GM12878 (cell line): ENCODE data around the gene CCDC187. TPM values are rescaled to one million over a fixed set of nuclear protein-coding genes. Genes with fewer than 3 reads are reported as not detected.

ENCODE experiments used
- ATAC-seq: fragments of 200-7000 bp; cut with Tn5 transposase; 3 replicates; pipeline ENCODE4 v1.9.1; 2020; ENCODE audit warnings: mild to moderate bottlenecking, moderate library complexity
- BruUV-seq: library from RNA; stranded (reverse); fragments of 400-500 nt; replicated peaks from 2 replicates; lab custom pipeline; 2021; lab: Mats Ljungman, UMichigan
- CTCF ChIA-PET: fragments of 300-600 bp; sonication (Branson Sonifier 250); formaldehyde crosslinking; extraction: SDS; loops from one replicate; lab custom pipeline; 2021; ENCODE audit warnings: inconsistent platforms; lab: Yijun Ruan, JAX
- POLR2A ChIA-PET: fragments of 350-600 bp; formaldehyde crosslinking; extraction: SDS; loops from one replicate; lab custom pipeline; 2021; ENCODE audit warnings: inconsistent platforms; lab: Charles Lee
- RAD21 ChIA-PET: fragments of 300-600 bp; sonication (Branson Sonifier 250); formaldehyde crosslinking; loops from one replicate; lab custom pipeline; 2023; ENCODE audit warnings: antibody characterized with exemption; ENCODE audit not compliant: unreplicated experiment; lab: Charles Lee
- SMC1A ChIA-PET: fragments of 300-600 bp; sonication (Branson Sonifier 250); formaldehyde crosslinking; loops from one replicate; lab custom pipeline; 2023; ENCODE audit not compliant: unreplicated experiment, uncharacterized antibody; lab: Charles Lee
- DNase-seq: peaks from one replicate; pipeline ENCODE4 v3.0.0-alpha.2; 2011; ENCODE audit warnings: low read depth, low spot score
- FAIRE-seq: peaks from 3 replicates; lab custom pipeline; 2011; peaks lifted over from hg19 to GRCh38; lab: Jason Lieb, UNC
- H2AFZ ChIP-seq: 2 replicates; pipeline ENCODE4 v1.6.0; 2011; ENCODE audit warnings: low read depth, low read length, control low read depth; ENCODE audit not compliant: control insufficient read depth
- H3K27ac ChIP-seq: 2 replicates; pipeline ENCODE4 v1.5.1; 2011; ENCODE audit warnings: control low read depth; ENCODE audit not compliant: control insufficient read depth, insufficient read depth
- H3K27me3 ChIP-seq, 2 experiments: replicated peaks in 1 of 2; 2 replicates each; pipeline versions ENCODE4 v1.6.0 to v1.6.1; 2011; ENCODE audit warnings: low read length in 1 of 2; ENCODE audit not compliant: control insufficient read depth in 2 of 2, insufficient read depth in 2 of 2
- H3K36me3 ChIP-seq, 2 experiments: 2 replicates each; pipeline ENCODE4 v1.5.1; 2011; ENCODE audit warnings: low read length in 1 of 2; ENCODE audit not compliant: control insufficient read depth in 2 of 2, insufficient read depth in 2 of 2
- H3K4me1 ChIP-seq: 2 replicates; pipeline ENCODE4 v1.6.1; 2011; ENCODE audit warnings: mild to moderate bottlenecking, low read length, moderate library complexity, mixed read lengths; ENCODE audit not compliant: control insufficient read depth, insufficient read depth
- H3K4me2 ChIP-seq: 2 replicates; pipeline ENCODE4 v1.6.0; 2011; ENCODE audit warnings: control low read depth; ENCODE audit not compliant: control insufficient read depth, insufficient read depth
- H3K4me3 ChIP-seq: fragments of 200-600 bp; sonication (generic); 2 replicates; pipeline ENCODE4 v1.5.1; 2016
- H3K79me2 ChIP-seq: 2 replicates; pipeline ENCODE4 v1.6.0; 2011; ENCODE audit warnings: low read length; ENCODE audit not compliant: control insufficient read depth, insufficient read depth
- H3K9ac ChIP-seq: 2 replicates; pipeline ENCODE4 v1.8.0; 2011; ENCODE audit warnings: low read length, control low read depth, mixed read lengths; ENCODE audit not compliant: control insufficient read depth, insufficient read depth
- H3K9me3 ChIP-seq: replicated peaks from 3 replicates; pipeline ENCODE4 v1.5.1; 2011; ENCODE audit warnings: mild to moderate bottlenecking, low read length; ENCODE audit not compliant: control insufficient read depth, insufficient read depth
- H4K20me1 ChIP-seq: 2 replicates; pipeline ENCODE4 v1.6.0; 2011; ENCODE audit not compliant: control insufficient read depth, insufficient read depth
- EZH2 ChIP-seq: IDR thresholded peaks from 2 replicates; pipeline ENCODE4 v1.6.1; 2012; ENCODE audit warnings: low read depth, mild to moderate bottlenecking, control low read depth, inconsistent platforms, low read length, borderline replicate concordance; ENCODE audit not compliant: control insufficient read depth
- KAT2A ChIP-seq: conservative IDR thresholded peaks from 2 replicates; pipeline ENCODE4 v1.6.1; 2011; ENCODE audit warnings: low read depth, low read length; ENCODE audit not compliant: control insufficient read depth
- MEF2A ChIP-seq: IDR thresholded peaks from 2 replicates; pipeline ENCODE4 v1.6.1; 2011; ENCODE audit warnings: low read depth, mild to moderate bottlenecking, low read length, moderate library complexity; ENCODE audit not compliant: insufficient read depth
- MYB ChIP-seq: fragments of 150-350 bp; IDR thresholded peaks from 2 replicates; pipeline ENCODE4 v1.6.1; 2014; ENCODE audit warnings: mild to moderate bottlenecking, low read depth, low read length, borderline replicate concordance
- PAX8 ChIP-seq: fragments of 450-650 bp; IDR thresholded peaks from 2 replicates; pipeline ENCODE4 v1.6.1; 2017; ENCODE audit warnings: mild to moderate bottlenecking, moderate library complexity
- POLR2A ChIP-seq: IDR thresholded peaks from 2 replicates; pipeline ENCODE4 v1.6.1; 2011; ENCODE audit warnings: low read depth, mild to moderate bottlenecking, low read length
- POLR2AphosphoS2 ChIP-seq: IDR thresholded peaks from 2 replicates; pipeline ENCODE4 v1.6.1; 2011; ENCODE audit warnings: low read depth, mild to moderate bottlenecking, low read length, improper control_type of control experiment, moderate library complexity
- POLR2AphosphoS5 ChIP-seq: IDR thresholded peaks from 2 replicates; pipeline ENCODE4 v1.6.1; 2011; ENCODE audit warnings: mild to moderate bottlenecking, low read length, inconsistent platforms
- RAD21 ChIP-seq: IDR thresholded peaks from 2 replicates; pipeline ENCODE4 v1.6.1; 2011; ENCODE audit warnings: mild to moderate bottlenecking, low read depth, low read length, moderate library complexity; ENCODE audit not compliant: insufficient read depth
- RUNX3 ChIP-seq: IDR thresholded peaks from 2 replicates; pipeline ENCODE4 v1.6.1; 2012; ENCODE audit warnings: low read length, inconsistent platforms
- WGBS: methylation state at CpG from one replicate; pipeline ENCODE4 v1.1.6; 2016; ENCODE audit warnings: low lambda C conversion rate; ENCODE audit not compliant: insufficient replicate concordance, insufficient coverage; ENCODE audit errors: missing lambda C conversion rate; 5-methylcytosine and 5-hydroxymethylcytosine counted together
- in situ Hi-C: fragments of 300-500 bp; cut with MboI; formaldehyde crosslinking; loops from 9 replicates; pipeline ENCODE4 v1.14.3; 2018; ENCODE audit warnings: mixed read lengths
- intact Hi-C: fragments of 100-400 bp; cut with micrococcal nuclease; formaldehyde crosslinking; loops from one replicate; pipeline ENCODE4 v1.14.2; 2022; ENCODE audit not compliant: unreplicated experiment
- polyA plus RNA-seq, 11 experiments: library from polyadenylated mRNA; depleted of rRNA in 4 of 11; unstranded in 6 of 11; stranded (reverse) in 5 of 11; fragments of >200 nt; fragmentation: Nextera tagmentation in 4 of 11; fragmentation: Illumina TruSeq in 1 of 11; extraction: Ambion mirVana in 4 of 11; extraction: Trizol in 1 of 11; gene quantifications; 1 replicate in 1 of 11; 2 replicates in 10 of 11; pipeline versions ENCODE4 v1.2.1 to v1.2.3, GENCODE V29; 2011 to 2016; ENCODE audit warnings: inconsistent platforms in 2 of 11, missing spikeins in 2 of 11, low read depth in 1 of 11
- total RNA-seq, 4 experiments: library from RNA; depleted of rRNA in 3 of 4; stranded (reverse); fragments of >200 nt in 3 of 4; fragmentation: Illumina TruSeq in 1 of 4; extraction: Trizol in 1 of 4; gene quantifications; 2 replicates each; pipeline versions ENCODE4 v1.2.1 to v1.2.3, GENCODE V29; 2013 to 2021
- TF ChIP-seq, protein P1 (sequence below): IDR thresholded peaks from 2 replicates; pipeline ENCODE4 v1.6.1; 2012; ENCODE audit warnings: low read depth, low read length, improper control_type of control experiment
- TF ChIP-seq, protein P2 (sequence below): fragments of 150-350 bp; IDR thresholded peaks from 2 replicates; pipeline ENCODE4 v1.6.1; 2016; ENCODE audit warnings: low read depth, low read length

Gene CCDC187
- total and polyA plus RNA-seq, 10 of the 15 experiments (the other 5 are each of a cell fraction or from before 2014, with no cell fraction given) = 0.04 to 0.23 (median 0.04) TPM; not detected in 7

DNA sequence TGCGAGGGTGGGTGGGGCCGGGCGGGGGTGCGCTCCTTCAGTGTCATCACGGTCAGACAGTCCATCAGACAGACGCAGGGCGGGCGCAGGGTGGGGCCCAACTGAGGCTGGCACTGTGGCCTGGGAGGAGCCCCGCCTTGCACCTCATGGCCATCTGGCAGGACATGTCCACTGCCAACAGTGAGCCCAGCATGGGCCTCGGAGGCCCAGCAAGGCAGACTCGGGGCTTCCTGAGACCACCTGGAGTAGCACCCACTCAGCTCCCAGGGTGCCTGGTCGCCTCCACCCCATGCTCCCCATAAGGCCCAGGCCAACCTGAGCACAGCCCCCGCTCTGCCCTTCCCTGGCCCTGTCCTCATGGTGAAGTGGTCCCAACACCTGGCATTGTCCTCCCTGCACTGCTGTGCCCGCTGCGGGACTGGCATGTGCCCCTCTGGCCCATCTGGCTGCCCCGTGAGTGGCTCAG, 14.9 kb upstream of the CCDC187 start:
- DNase-seq = no peak
- peaks cover 10% of the 10 kb centered on the region; the same call in 2 of the 3 replicates for H3K9me3 ChIP-seq
- no peaks in the 10 kb centered on the region for H4K20me1 ChIP-seq
- no peak for FAIRE-seq
- RAD21 ChIA-PET = no interaction called here
- H3K9ac ChIP-seq = no peak overlapping the region
- POLR2A ChIA-PET = no interaction called here
- H3K4me3 ChIP-seq = no peak overlapping the region
- ATAC-seq = no peak
- H3K27ac ChIP-seq = no peak overlapping the region
- TF ChIP-seq PAX8 (no peak), RUNX3 (no peak), RAD21 (no peak), KAT2A (no peak), POLR2A (no peak), MEF2A (no peak)
- TF ChIP-seq, protein P1, sequence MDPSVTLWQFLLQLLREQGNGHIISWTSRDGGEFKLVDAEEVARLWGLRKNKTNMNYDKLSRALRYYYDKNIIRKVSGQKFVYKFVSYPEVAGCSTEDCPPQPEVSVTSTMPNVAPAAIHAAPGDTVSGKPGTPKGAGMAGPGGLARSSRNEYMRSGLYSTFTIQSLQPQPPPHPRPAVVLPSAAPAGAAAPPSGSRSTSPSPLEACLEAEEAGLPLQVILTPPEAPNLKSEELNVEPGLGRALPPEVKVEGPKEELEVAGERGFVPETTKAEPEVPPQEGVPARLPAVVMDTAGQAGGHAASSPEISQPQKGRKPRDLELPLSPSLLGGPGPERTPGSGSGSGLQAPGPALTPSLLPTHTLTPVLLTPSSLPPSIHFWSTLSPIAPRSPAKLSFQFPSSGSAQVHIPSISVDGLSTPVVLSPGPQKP = no peak
- TF ChIP-seq, all 136 proteins: peak for 0
- no peak overlapping the region for H2AFZ ChIP-seq
- peaks cover 4 to 7% of the 10 kb centered on the region in 2 experiments for H3K27me3 ChIP-seq
- ChIA-PET CTCF (no interaction called here), SMC1A (no interaction called here)
- 3% methylated on average over 14 of the region's 16 CpGs for WGBS
- H3K36me3 ChIP-seq = no peaks in the 10 kb centered on the region
- intact Hi-C loops (no loop called here), in situ Hi-C loops (no loop called here)
- no TSS peak for BruUV-seq
- no peak overlapping the region for H3K4me2 ChIP-seq
- no peaks in the 10 kb centered on the region for H3K79me2 ChIP-seq
- no peaks in the 10 kb centered on the region for H3K4me1 ChIP-seq

DNA sequence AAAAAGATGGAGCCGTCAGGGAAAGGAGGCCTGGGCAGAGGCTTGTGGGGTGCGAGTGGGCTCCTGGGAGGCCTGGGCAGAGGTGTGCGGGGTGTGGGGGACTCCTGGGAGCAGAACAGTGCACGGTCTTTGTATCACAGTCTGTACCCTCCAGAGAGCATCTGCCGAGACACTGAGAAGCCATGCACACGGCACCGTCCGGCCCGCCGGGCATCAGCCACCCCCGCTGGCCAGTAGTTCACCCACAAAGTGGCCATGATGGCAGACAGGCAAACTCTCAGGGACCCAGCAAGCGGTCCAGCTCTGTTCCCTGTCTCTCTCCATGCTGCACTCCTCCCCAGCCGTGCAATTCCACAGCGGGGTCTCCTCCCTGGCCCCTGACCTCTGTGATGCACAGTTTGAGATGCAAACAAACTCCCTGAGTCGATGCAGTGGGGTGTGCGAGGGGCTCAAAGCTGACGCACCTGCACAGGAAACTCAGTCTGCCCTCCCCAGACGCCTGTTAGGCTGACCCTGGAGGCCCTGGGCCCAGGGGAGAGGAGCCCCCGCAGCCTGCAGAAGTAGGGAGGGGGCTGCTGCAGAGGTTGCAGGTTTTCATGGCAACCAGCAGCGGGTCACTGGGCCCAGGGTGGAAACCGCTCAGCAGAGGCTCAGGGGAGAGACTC, 14.3 kb upstream of the CCDC187 start:
- intact Hi-C loops = no loop called here
- no peak for TF ChIP-seq POLR2AphosphoS2
- no peak for TF ChIP-seq EZH2
- TF ChIP-seq, protein P2, sequence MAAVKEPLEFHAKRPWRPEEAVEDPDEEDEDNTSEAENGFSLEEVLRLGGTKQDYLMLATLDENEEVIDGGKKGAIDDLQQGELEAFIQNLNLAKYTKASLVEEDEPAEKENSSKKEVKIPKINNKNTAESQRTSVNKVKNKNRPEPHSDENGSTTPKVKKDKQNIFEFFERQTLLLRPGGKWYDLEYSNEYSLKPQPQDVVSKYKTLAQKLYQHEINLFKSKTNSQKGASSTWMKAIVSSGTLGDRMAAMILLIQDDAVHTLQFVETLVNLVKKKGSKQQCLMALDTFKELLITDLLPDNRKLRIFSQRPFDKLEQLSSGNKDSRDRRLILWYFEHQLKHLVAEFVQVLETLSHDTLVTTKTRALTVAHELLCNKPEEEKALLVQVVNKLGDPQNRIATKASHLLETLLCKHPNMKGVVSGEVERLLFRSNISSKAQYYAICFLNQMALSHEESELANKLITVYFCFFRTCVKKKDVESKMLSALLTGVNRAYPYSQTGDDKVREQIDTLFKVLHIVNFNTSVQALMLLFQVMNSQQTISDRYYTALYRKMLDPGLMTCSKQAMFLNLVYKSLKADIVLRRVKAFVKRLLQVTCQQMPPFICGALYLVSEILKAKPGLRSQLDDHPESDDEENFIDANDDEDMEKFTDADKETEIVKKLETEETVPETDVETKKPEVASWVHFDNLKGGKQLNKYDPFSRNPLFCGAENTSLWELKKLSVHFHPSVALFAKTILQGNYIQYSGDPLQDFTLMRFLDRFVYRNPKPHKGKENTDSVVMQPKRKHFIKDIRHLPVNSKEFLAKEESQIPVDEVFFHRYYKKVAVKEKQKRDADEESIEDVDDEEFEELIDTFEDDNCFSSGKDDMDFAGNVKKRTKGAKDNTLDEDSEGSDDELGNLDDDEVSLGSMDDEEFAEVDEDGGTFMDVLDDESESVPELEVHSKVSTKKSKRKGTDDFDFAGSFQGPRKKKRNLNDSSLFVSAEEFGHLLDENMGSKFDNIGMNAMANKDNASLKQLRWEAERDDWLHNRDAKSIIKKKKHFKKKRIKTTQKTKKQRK = no peak
- no peak for TF ChIP-seq MYB
- TF ChIP-seq POLR2AphosphoS5 = no peak

More for the DNA sequence above, 14.3 kb upstream of the CCDC187 start:
- H2AFZ ChIP-seq = no peak overlapping the region
- in situ Hi-C loops = no loop called here
- ChIA-PET CTCF (no interaction called here), RAD21 (no interaction called here), POLR2A (no interaction called here), SMC1A (no interaction called here)
- no peak overlapping the region for H3K9ac ChIP-seq
- H3K4me2 ChIP-seq = no peak overlapping the region
- peaks cover 4 to 7% of the 10 kb centered on the region in 2 experiments for H3K27me3 ChIP-seq
- no peaks in the 10 kb centered on the region for H3K36me3 ChIP-seq
- no peak overlapping the region for H3K4me3 ChIP-seq
- under 1% methylated on average over 20 of the region's 21 CpGs for WGBS
- ATAC-seq (no peak), DNase-seq (no peak), FAIRE-seq (no peak)
- no peaks in the 10 kb centered on the region for H4K20me1 ChIP-seq
- no peaks in the 10 kb centered on the region for H3K79me2 ChIP-seq
- no peak overlapping the region for H3K27ac ChIP-seq
- BruUV-seq = no TSS peak
- H3K9me3 ChIP-seq = peaks cover 10% of the 10 kb centered on the region; the same call in 2 of the 3 replicates
- H3K4me1 ChIP-seq = no peaks in the 10 kb centered on the region
